Smooth muscle cell (in vitro differentiated cells): ENCODE measurements around the gene TSPAN14. TPM values are rescaled to one million over a fixed set of nuclear protein-coding genes. Genes with fewer than 3 reads are reported as not detected.

ENCODE experiments used
- DNase-seq: peaks from one replicate; lab custom pipeline; 2025; ENCODE audit not compliant: unreplicated experiment; lab: John Stamatoyannopoulos, UW
- H2AFZ ChIP-seq: fragments of 200-600 bp; sonication (generic); 2 replicates; pipeline ENCODE4 v1.6.0; 2016; ENCODE audit warnings: antibody characterized with exemption, low read depth, mild to moderate bottlenecking
- H3F3A ChIP-seq: fragments of 200-600 bp; sonication (generic); 2 replicates; pipeline ENCODE4 v1.6.0; 2017; ENCODE audit warnings: antibody characterized with exemption, low read depth
- H3K27ac ChIP-seq: fragments of 200-600 bp; sonication (generic); 2 replicates; pipeline ENCODE4 v1.5.1; 2016; ENCODE audit warnings: low read depth, mild to moderate bottlenecking
- H3K27me3 ChIP-seq: fragments of 200-600 bp; sonication (generic); 2 replicates; pipeline ENCODE4 v1.6.1; 2016; ENCODE audit warnings: low read depth, mild to moderate bottlenecking
- H3K36me3 ChIP-seq: fragments of 200-600 bp; sonication (generic); 2 replicates; pipeline ENCODE4 v1.5.1; 2016; ENCODE audit warnings: low read depth
- H3K4me1 ChIP-seq: fragments of 200-600 bp; sonication (generic); 2 replicates; pipeline ENCODE4 v1.5.1; 2016; ENCODE audit warnings: low read depth
- H3K4me2 ChIP-seq: fragments of 200-600 bp; sonication (generic); 2 replicates; pipeline ENCODE4 v1.6.0; 2016; ENCODE audit warnings: mild to moderate bottlenecking
- H3K4me3 ChIP-seq: fragments of 200-600 bp; sonication (generic); 2 replicates; pipeline ENCODE4 v1.5.1; 2016; ENCODE audit warnings: mild to moderate bottlenecking
- H3K79me2 ChIP-seq: fragments of 200-600 bp; sonication (generic); 2 replicates; pipeline ENCODE4 v1.6.0; 2016; ENCODE audit warnings: low read depth, mild to moderate bottlenecking
- H3K9ac ChIP-seq: fragments of 200-600 bp; sonication (generic); 2 replicates; pipeline ENCODE4 v1.6.0; 2016; ENCODE audit warnings: low read depth
- H3K9me3 ChIP-seq: fragments of 200-600 bp; sonication (generic); replicated peaks from 2 replicates; pipeline ENCODE4 v1.5.1; 2016; ENCODE audit warnings: low read depth
- H4K20me1 ChIP-seq: fragments of 200-600 bp; sonication (generic); 2 replicates; pipeline ENCODE4 v1.6.0; 2016; ENCODE audit warnings: low read depth
- CTCF ChIP-seq: fragments of 200-600 bp; sonication (generic); IDR thresholded peaks from 2 replicates; pipeline ENCODE4 v1.5.1; 2017; ENCODE audit warnings: borderline replicate concordance, mild to moderate bottlenecking, antibody characterized with exemption; ENCODE audit not compliant: insufficient read depth, poor library complexity, severe bottlenecking
- WGBS: methylation state at CpG from one replicate; pipeline ENCODE4 v1.1.7; 2016; ENCODE audit warnings: low lambda C conversion rate; 5-methylcytosine and 5-hydroxymethylcytosine counted together
- polyA plus RNA-seq: library from polyadenylated mRNA; unstranded; fragments of >200 nt; fragmentation: Nextera tagmentation; extraction: Ambion mirVana; gene quantifications from 2 replicates; pipeline ENCODE4 v1.2.1, GENCODE V29; 2016
- total RNA-seq: library from RNA; depleted of rRNA; stranded (reverse); fragments of >200 nt; gene quantifications from 2 replicates; pipeline ENCODE4 v1.2.3, GENCODE V29; 2014

Gene TSPAN14
- total and polyA plus RNA-seq, 2 experiments from 2014 or later, result 42.7 to 46.3 TPM

GRCh38 chr10:80466724-80467326 lies 12.7 kb downstream of the TSPAN14 start:
- no peak for TF ChIP-seq CTCF
- Histone ChIP-seq H3K36me3 (no peaks in the 10 kb centered on the region), H3K79me2 (peaks cover 92% of the 10 kb centered on the region), H3F3A (peaks cover 15% of the 10 kb centered on the region), H3K4me2 (no peak overlapping the region), H3K4me1 (peaks cover 67% of the 10 kb centered on the region), H3K4me3 (no peak overlapping the region), H3K27ac (no peak overlapping the region), H3K9ac (no peak overlapping the region), H2AFZ (no peak overlapping the region), H4K20me1 (peaks cover 84% of the 10 kb centered on the region), H3K9me3 (no peaks in the 10 kb centered on the region), H3K27me3 (no peaks in the 10 kb centered on the region)
- WGBS, result 69% methylated on average over 10 of the region's 10 CpGs
- DNase-seq, result no peak

- H3K79me2 ChIP-seq, result peaks cover 88% of the 10 kb centered on the region
- peaks cover 57% of the 10 kb centered on the region for H3K4me1 ChIP-seq
- H3K4me3 ChIP-seq, result no peak overlapping the region
- no peak overlapping the region for H3K4me2 ChIP-seq
- no peak for DNase-seq
- H2AFZ ChIP-seq, result no peak overlapping the region
- no peaks in the 10 kb centered on the region for H3K36me3 ChIP-seq
- H3F3A ChIP-seq, result peaks cover 8% of the 10 kb centered on the region
- TF ChIP-seq CTCF, result no peak
- H3K27ac ChIP-seq, result peak overlapping the region; percentile 24
- 36% methylated on average over 6 of the region's 6 CpGs for WGBS
- peaks cover 82% of the 10 kb centered on the region for H4K20me1 ChIP-seq
- no peak overlapping the region for H3K9ac ChIP-seq
- no peaks in the 10 kb centered on the region for H3K27me3 ChIP-seq
- no peaks in the 10 kb centered on the region for H3K9me3 ChIP-seq
Measured at GRCh38 chr10:80468002-80468401, 13.9 kb downstream of the TSPAN14 start.

GRCh38 chr10:80468806-80469421 lies 14.8 kb downstream of the TSPAN14 start:
- no peak overlapping the region for H3K4me3 ChIP-seq
- peaks cover 76% of the 10 kb centered on the region for H4K20me1 ChIP-seq
- peaks cover 79% of the 10 kb centered on the region for H3K79me2 ChIP-seq
- no peak overlapping the region for H3K4me2 ChIP-seq
- H3F3A ChIP-seq, result peaks cover 5% of the 10 kb centered on the region
- no peak for DNase-seq
- H3K36me3 ChIP-seq, result no peaks in the 10 kb centered on the region
- H3K27ac ChIP-seq, result peak overlapping the region; percentile 38
- TF ChIP-seq CTCF, result no peak
- H3K27me3 ChIP-seq, result no peaks in the 10 kb centered on the region
- H3K9ac ChIP-seq, result no peak overlapping the region
- H2AFZ ChIP-seq, result no peak overlapping the region
- H3K4me1 ChIP-seq, result peaks cover 49% of the 10 kb centered on the region
- no peaks in the 10 kb centered on the region for H3K9me3 ChIP-seq
- WGBS, result 75% methylated on average over 7 of the region's 7 CpGs

- 98% methylated on average over 3 of the region's 3 CpGs for WGBS
- Histone ChIP-seq H3K27me3 (no peaks in the 10 kb centered on the region), H3F3A (peaks cover 8% of the 10 kb centered on the region), H3K9ac (no peak overlapping the region), H3K79me2 (peaks cover 78% of the 10 kb centered on the region), H2AFZ (no peak overlapping the region), H4K20me1 (peaks cover 64% of the 10 kb centered on the region), H3K9me3 (no peaks in the 10 kb centered on the region), H3K4me1 (peaks cover 42% of the 10 kb centered on the region), H3K27ac (peak overlapping the region; percentile 95), H3K36me3 (no peaks in the 10 kb centered on the region), H3K4me2 (no peak overlapping the region), H3K4me3 (no peak overlapping the region)
- TF ChIP-seq CTCF, result no peak
- DNase-seq, result no peak
Measured at GRCh38 chr10:80470266-80470665, 16.2 kb downstream of the TSPAN14 start.
